HEK293T (cell line): ENCODE data around the gene EFCAB6.

Experiments
- ARNT ChIP-seq: fragments of 450-650 bp; IDR thresholded peaks from 2 replicates; pipeline ENCODE4 v1.6.1; 2017; ENCODE audit warnings: mild to moderate bottlenecking
- CTBP1 ChIP-seq: fragments of 450-650 bp; IDR thresholded peaks from 2 replicates; pipeline ENCODE4 v1.6.1; 2016; ENCODE audit warnings: borderline replicate concordance
- FOXK2 ChIP-seq: fragments of 450-650 bp; IDR thresholded peaks from 2 replicates; pipeline ENCODE4 v1.6.1; 2016; ENCODE audit warnings: mild to moderate bottlenecking
- HDGF ChIP-seq: fragments of 450-650 bp; IDR thresholded peaks from 2 replicates; pipeline ENCODE4 v1.6.1; 2017; ENCODE audit warnings: antibody characterized with exemption, borderline replicate concordance
- LEF1 ChIP-seq: fragments of 450-650 bp; IDR thresholded peaks from 2 replicates; pipeline ENCODE4 v1.6.1; 2017; ENCODE audit warnings: mild to moderate bottlenecking, borderline replicate concordance
- SP1 ChIP-seq: fragments of 450-650 bp; IDR thresholded peaks from 2 replicates; pipeline ENCODE4 v1.6.1; 2017
- SUZ12 ChIP-seq: fragments of 450-650 bp; IDR thresholded peaks from 2 replicates; pipeline ENCODE4 v1.6.1; 2016; ENCODE audit warnings: mild to moderate bottlenecking

- no peak for TF ChIP-seq ARNT
- TF ChIP-seq LEF1: no peak
- no peak for TF ChIP-seq HDGF
- TF ChIP-seq FOXK2: no peak
- TF ChIP-seq SUZ12: no peak
- TF ChIP-seq CTBP1: no peak
- TF ChIP-seq SP1: no peak
Measured at GRCh38 chr22:43516386-43516785, 295.7 kb downstream of the EFCAB6 start.
